Astrocyte of the cerebellum (primary cell): Measurements from ENCODE around the gene TOX3.

Experiments used
- DNase-seq: peaks from one replicate; pipeline ENCODE4 v3.0.0-alpha.2; 2011; ENCODE audit warnings: low read depth
- H3K4me3 ChIP-seq: 2 replicates; pipeline ENCODE4 v1.5.1; 2011; ENCODE audit warnings: mild to moderate bottlenecking, low read depth, low read length, moderate library complexity
- in situ Hi-C: cut with HindIII; loops from 2 replicates; pipeline ENCODE4 v1.10.0; 2017; ENCODE audit warnings: low sequenced_read_pairs
- TF ChIP-seq, protein P1 (sequence below): IDR thresholded peaks from 2 replicates; pipeline ENCODE4 v1.5.1; 2012; ENCODE audit warnings: low read length, low read depth, moderate library complexity, mild to moderate bottlenecking; ENCODE audit errors: missing control alignments

TOX3 gene

GRCh38 chr16:52532384-52532783, 14.6 kb downstream of the TOX3 start:
- TF ChIP-seq, protein P1, sequence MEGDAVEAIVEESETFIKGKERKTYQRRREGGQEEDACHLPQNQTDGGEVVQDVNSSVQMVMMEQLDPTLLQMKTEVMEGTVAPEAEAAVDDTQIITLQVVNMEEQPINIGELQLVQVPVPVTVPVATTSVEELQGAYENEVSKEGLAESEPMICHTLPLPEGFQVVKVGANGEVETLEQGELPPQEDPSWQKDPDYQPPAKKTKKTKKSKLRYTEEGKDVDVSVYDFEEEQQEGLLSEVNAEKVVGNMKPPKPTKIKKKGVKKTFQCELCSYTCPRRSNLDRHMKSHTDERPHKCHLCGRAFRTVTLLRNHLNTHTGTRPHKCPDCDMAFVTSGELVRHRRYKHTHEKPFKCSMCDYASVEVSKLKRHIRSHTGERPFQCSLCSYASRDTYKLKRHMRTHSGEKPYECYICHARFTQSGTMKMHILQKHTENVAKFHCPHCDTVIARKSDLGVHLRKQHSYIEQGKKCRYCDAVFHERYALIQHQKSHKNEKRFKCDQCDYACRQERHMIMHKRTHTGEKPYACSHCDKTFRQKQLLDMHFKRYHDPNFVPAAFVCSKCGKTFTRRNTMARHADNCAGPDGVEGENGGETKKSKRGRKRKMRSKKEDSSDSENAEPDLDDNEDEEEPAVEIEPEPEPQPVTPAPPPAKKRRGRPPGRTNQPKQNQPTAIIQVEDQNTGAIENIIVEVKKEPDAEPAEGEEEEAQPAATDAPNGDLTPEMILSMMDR, result no peak
- in situ Hi-C loops, result no loop called here
- H3K4me3 ChIP-seq, result no peak overlapping the region
- no peak for DNase-seq

GRCh38 chr16:52529226-52529625, 17.7 kb downstream of the TOX3 start:
- no peak for DNase-seq
- in situ Hi-C loops, result no loop called here
- no peak overlapping the region for H3K4me3 ChIP-seq
- TF ChIP-seq, protein P1, result no peak

- DNase-seq, result no peak
- H3K4me3 ChIP-seq, result no peak overlapping the region
- in situ Hi-C loops, result no loop called here
- TF ChIP-seq, protein P1, result no peak
Observed at GRCh38 chr16:52528393-52529065, 18.4 kb downstream of the TOX3 start.

- in situ Hi-C loops, result no loop called here
- no peak overlapping the region for H3K4me3 ChIP-seq
- TF ChIP-seq, protein P1, result no peak
Observed at GRCh38 chr16:52526830-52527229, 20.1 kb downstream of the TOX3 start.

DNA sequence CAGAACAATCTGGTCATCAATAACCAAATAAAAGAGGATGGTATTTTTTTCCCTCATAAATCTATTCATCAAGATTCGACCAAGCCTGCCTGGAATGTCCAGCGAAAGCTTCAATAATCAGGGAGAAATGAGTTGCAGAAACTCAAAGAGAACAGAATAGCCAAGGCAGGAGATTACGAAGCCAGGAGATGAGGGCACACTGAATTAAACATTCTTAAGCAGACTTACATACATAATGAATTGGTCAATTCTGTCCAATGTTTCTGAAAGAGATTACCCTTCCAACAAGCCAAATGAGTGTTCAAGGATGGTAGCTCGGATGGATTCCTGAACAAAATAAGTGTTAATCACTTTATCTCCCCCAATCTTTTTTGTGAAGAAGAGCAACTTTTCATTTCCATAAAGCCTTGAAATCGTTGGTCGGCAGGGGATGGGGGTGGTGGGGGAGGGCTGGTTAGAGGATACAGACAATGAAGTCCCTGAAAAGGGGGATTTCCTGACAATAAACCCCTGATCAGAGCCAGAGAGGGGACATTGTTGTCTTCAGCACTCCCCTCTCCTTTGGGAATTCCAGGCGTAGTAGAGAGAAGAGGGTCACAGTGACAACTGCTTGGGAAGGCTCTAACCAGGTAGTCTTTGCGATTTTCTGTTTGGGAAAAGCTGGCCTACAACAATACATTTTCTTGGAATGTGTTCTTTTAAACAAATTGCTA, 20.7 kb downstream of the TOX3 start:
- no peak overlapping the region for H3K4me3 ChIP-seq
- TF ChIP-seq, protein P1, result no peak
- in situ Hi-C loops, result no loop called here
- no peak for DNase-seq

More at GRCh38 chr16:52526830-52527229, 20.1 kb downstream of the TOX3 start:
- no peak for DNase-seq

DNA sequence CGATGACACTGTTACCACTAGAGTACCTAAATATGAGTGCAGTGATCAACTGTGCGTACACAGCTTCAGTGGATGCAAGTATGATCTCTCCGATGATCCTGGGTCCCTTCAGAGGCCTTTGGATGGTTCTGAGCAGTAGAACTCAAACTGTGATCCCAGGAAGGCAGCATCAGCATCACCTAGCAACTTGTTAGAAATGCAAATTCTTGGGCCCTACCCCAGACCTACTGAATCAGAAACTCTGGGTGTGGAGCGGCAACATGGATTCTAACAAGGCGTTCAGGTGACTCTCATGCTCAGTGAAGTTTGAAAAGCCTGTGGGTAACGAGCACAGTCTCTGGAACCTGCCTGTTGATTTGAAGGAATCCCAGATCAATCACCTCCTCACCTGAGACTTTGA, 25.4 kb downstream of the TOX3 start:
- no peak for DNase-seq
- TF ChIP-seq, protein P1, result no peak
- no peak overlapping the region for H3K4me3 ChIP-seq
- in situ Hi-C loops, result no loop called here
